HCT116 (cell line): Measurements from ENCODE around the gene CTTNBP2NL. TPM values are rescaled to one million over a fixed set of nuclear protein-coding genes. Genes with fewer than 3 reads are reported as not detected.
A peak's percentile ranks its signal among the peaks of the same experiment; 100 is the strongest.
"Not testable (repeated sequence)": the region's sequence is repeated elsewhere in the genome, so short reads cannot be mapped to it uniquely, and the experiment has no call there.

ENCODE experiments used
- ATAC-seq: fragments of 200-7000 bp; cut with Tn5 transposase; 2 replicates; pipeline ENCODE4 v1.9.1; 2020; ENCODE audit warnings: mild to moderate bottlenecking, moderate library complexity
- BruUV-seq: library from RNA; stranded (reverse); fragments of 400-500 nt; replicated peaks from 2 replicates; lab custom pipeline; 2021; lab: Mats Ljungman, UMichigan
- CTCF ChIA-PET: fragments of 300-600 bp; sonication (Branson Sonifier 250); formaldehyde crosslinking; loops from one replicate; lab custom pipeline; 2021; ENCODE audit warnings: antibody characterized with exemption; lab: Charles Lee
- POLR2A ChIA-PET: fragments of 300-600, 350-600 bp; sonication (Branson Sonifier 250); formaldehyde crosslinking; loops from one replicate; lab custom pipeline; 2021; ENCODE audit warnings: antibody characterized with exemption; lab: Charles Lee
- RAD21 ChIA-PET, 2 experiments: fragments of 300-600 bp; sonication (Branson Sonifier 250); formaldehyde crosslinking; loops; one replicate each; lab custom pipeline; 2023; ENCODE audit warnings: low total read pairs in 2 of 2; ENCODE audit not compliant: uncharacterized antibody in 2 of 2, unreplicated experiment in 2 of 2, low non-redundant PET in 1 of 2; lab: Charles Lee
- DNase-seq: peaks from one replicate; pipeline ENCODE4 v3.0.0-alpha.2; 2010; ENCODE audit warnings: low read depth, low spot score
- H2AFZ ChIP-seq: fragments of 200-600 bp; shearing (Covaris generic), sonication (generic); 2 replicates; pipeline ENCODE4 v1.6.1; 2017; ENCODE audit warnings: low read depth, mixed run types, mixed read lengths, antibody characterized with exemption, low read length; ENCODE audit not compliant: poor library complexity, severe bottlenecking
- H3K27ac ChIP-seq: 2 replicates; pipeline ENCODE4 v1.5.1; 2012; ENCODE audit warnings: low read depth, low read length
- H3K27me3 ChIP-seq: fragments of 200-600 bp; sonication (generic); 2 replicates; pipeline ENCODE4 v1.6.1; 2016; ENCODE audit warnings: mixed run types, low read length, mixed read lengths; ENCODE audit not compliant: insufficient read depth
- H3K36me3 ChIP-seq, 2 experiments: fragments of 200-500 bp in 1 of 2; fragments of 200-600 bp in 1 of 2; sonication (Bioruptor generic) in 1 of 2; sonication (generic) in 1 of 2; 2 replicates each; pipeline versions ENCODE4 v1.5.1 to v1.6.1; 2014 to 2016; ENCODE audit warnings: low read length in 2 of 2, inconsistent platforms in 1 of 2, mixed read lengths in 1 of 2, mixed run types in 1 of 2; ENCODE audit not compliant: insufficient read depth in 2 of 2, control insufficient read depth in 1 of 2
- H3K4me1 ChIP-seq, 2 experiments: fragments of 200-600 bp in 1 of 2; sonication (generic) in 1 of 2; 2 replicates each; pipeline versions ENCODE4 v1.5.1 to v1.6.1; 2012 to 2017; ENCODE audit warnings: low read length in 2 of 2, inconsistent platforms in 1 of 2, mild to moderate bottlenecking in 1 of 2, mixed read lengths in 1 of 2, mixed run types in 1 of 2, moderate library complexity in 1 of 2; ENCODE audit not compliant: insufficient read depth in 2 of 2, control insufficient read depth in 1 of 2
- H3K4me2 ChIP-seq: fragments of 200-600 bp; sonication (generic); 2 replicates; pipeline ENCODE4 v1.6.1; 2017; ENCODE audit warnings: mixed run types, low read length, mixed read lengths
- H3K4me3 ChIP-seq, 2 experiments: fragments of 200-600 bp in 1 of 2; sonication (generic) in 1 of 2; replicated peaks in 1 of 2; 2 replicates each; pipeline ENCODE4 v1.5.1; 2011 to 2016; ENCODE audit warnings: low read length in 2 of 2, control low read depth in 1 of 2, low read depth in 1 of 2, mild to moderate bottlenecking in 1 of 2, mixed read lengths in 1 of 2, mixed run types in 1 of 2
- H3K79me2 ChIP-seq: fragments of 200-600 bp; sonication (generic); 2 replicates; pipeline ENCODE4 v1.6.1; 2017; ENCODE audit warnings: mild to moderate bottlenecking, mixed run types, low read length, moderate library complexity, mixed read lengths; ENCODE audit not compliant: insufficient read depth
- H3K9ac ChIP-seq: fragments of 200-600 bp; sonication (generic); 2 replicates; pipeline ENCODE4 v1.6.1; 2016; ENCODE audit warnings: low read length, mixed read lengths
- H3K9me2 ChIP-seq: fragments of 200-600 bp; sonication (generic), shearing (Covaris generic); 2 replicates; pipeline ENCODE4 v1.6.1; 2017; ENCODE audit warnings: mixed run types, mild to moderate bottlenecking, moderate library complexity; ENCODE audit not compliant: insufficient read depth
- H3K9me3 ChIP-seq, 2 experiments: fragments of 200-500 bp in 1 of 2; fragments of 200-600 bp in 1 of 2; sonication (Bioruptor generic) in 1 of 2; sonication (generic) in 1 of 2; 2 replicates each; pipeline ENCODE4 v1.6.1; 2014 to 2017; ENCODE audit warnings: low read length in 2 of 2, mixed read lengths in 2 of 2, inconsistent platforms in 1 of 2, low read depth in 1 of 2, mild to moderate bottlenecking in 1 of 2, mixed run types in 1 of 2, moderate library complexity in 1 of 2; ENCODE audit not compliant: control insufficient read depth in 1 of 2, insufficient read depth in 1 of 2
- H4K20me1 ChIP-seq: fragments of 200-600 bp; sonication (generic), shearing (Covaris generic); 2 replicates; pipeline ENCODE4 v1.6.1; 2017; ENCODE audit warnings: mixed run types, mild to moderate bottlenecking, moderate library complexity; ENCODE audit not compliant: insufficient read depth
- ATF3 ChIP-seq: IDR thresholded peaks from 2 replicates; pipeline ENCODE4 v1.6.1; 2012
- CBX3 ChIP-seq: IDR thresholded peaks from 2 replicates; pipeline ENCODE4 v1.6.1; 2012; ENCODE audit warnings: low read depth
- ELF1 ChIP-seq: IDR thresholded peaks from 2 replicates; pipeline ENCODE4 v1.6.1; 2012; ENCODE audit warnings: low read depth, borderline replicate concordance
- intact Hi-C: fragments of 100-400 bp; cut with micrococcal nuclease; formaldehyde crosslinking; loops from 2 replicates; pipeline ENCODE4 v1.10.0; 2022
- total RNA-seq: library from RNA; stranded (reverse); gene quantifications from one replicate; pipeline ENCODE4 v1.2.1, GENCODE V29; 2021; ENCODE audit not compliant: unreplicated experiment

CTTNBP2NL gene
- total RNA-seq, 1 experiment from 2014 or later, result 18.0 TPM

GRCh38 chr1:112397841-112398240 lies 1.8 kb downstream of the CTTNBP2NL start:
- Histone ChIP-seq H3K4me3 (no peak overlapping the region; a peak in 1 of 4 replicates), H3K4me2 (0 out of 2 replicates have a peak overlapping the region, but pooled peaks have one; percentile 86), H2AFZ (no peak overlapping the region), H3K4me1 (peaks cover 15 to 45% of the 10 kb centered on the region in 2 experiments), H3K27me3 (no peaks in the 10 kb centered on the region), H3K79me2 (peaks cover 44% of the 10 kb centered on the region), H3K9ac (no peak overlapping the region), H3K9me2 (no peaks in the 10 kb centered on the region), H4K20me1 (no peaks in the 10 kb centered on the region), H3K27ac (no peak overlapping the region), H3K9me3 (no peaks in the 10 kb centered on the region), H3K36me3 (no peaks in the 10 kb centered on the region)
- intact Hi-C loops, result no loop called here
- ATAC-seq (no peak), DNase-seq (no peak)
- no peak for TF ChIP-seq ATF3
- ChIA-PET CTCF (no interaction called here), RAD21 (no interaction called here), POLR2A (no interaction called here)
- no TSS peak for BruUV-seq

- Histone ChIP-seq H3K9ac (no peak overlapping the region), H3K4me1 (peaks cover 16 to 44% of the 10 kb centered on the region in 2 experiments), H3K9me3 (no peaks in the 10 kb centered on the region), H4K20me1 (no peaks in the 10 kb centered on the region), H2AFZ (no peak overlapping the region), H3K79me2 (peaks cover 44% of the 10 kb centered on the region), H3K27me3 (no peaks in the 10 kb centered on the region), H3K4me2 (no peak overlapping the region), H3K9me2 (no peaks in the 10 kb centered on the region), H3K27ac (no peak overlapping the region), H3K4me3 (no peak overlapping the region), H3K36me3 (no peaks in the 10 kb centered on the region)
- BruUV-seq, result no TSS peak
- POLR2A ChIA-PET, result interaction anchor here (0.6 kb wide), 1 partner anchor 157 kb away, joined by 3 read pairs; no protein-coding TSS in a partner anchor
- RAD21 ChIA-PET, result no interaction called here
- CTCF ChIA-PET, result interaction anchor here (0.6 kb wide), 1 partner anchor 642 kb away, joined by 3 read pairs; no protein-coding TSS in a partner anchor
- intact Hi-C loops, result no loop called here
- ATAC-seq (no peak), DNase-seq (no peak)
- TF ChIP-seq CBX3 (no peak), ELF1 (no peak)
Observed at GRCh38 chr1:112399456-112399855, 3.4 kb downstream of the CTTNBP2NL start.

- intact Hi-C loops, ATAC-seq, H3K27ac ChIP-seq: not testable (repeated sequence)
Observed at GRCh38 chr1:112400706-112401105, 4.7 kb downstream of the CTTNBP2NL start.

More at GRCh38 chr1:112400706-112401105, 4.7 kb downstream of the CTTNBP2NL start:
- H3K9ac ChIP-seq, H3K36me3 ChIP-seq, H3K9me3 ChIP-seq, BruUV-seq, H3K27me3 ChIP-seq, H3K4me3 ChIP-seq, H3K4me2 ChIP-seq, DNase-seq, POLR2A ChIA-PET, H2AFZ ChIP-seq, H4K20me1 ChIP-seq, RAD21 ChIA-PET, H3K9me2 ChIP-seq: not testable (repeated sequence)
- peaks cover 44% of the 10 kb centered on the region for H3K79me2 ChIP-seq
- CTCF ChIA-PET, result interaction anchor here (0.6 to 0.8 kb wide), 2 partner anchors 10 to 316 kb away, joined by 3 read pairs; no protein-coding TSS in a partner anchor
- H3K4me1 ChIP-seq, result peaks cover 9 to 36% of the 10 kb centered on the region in 2 experiments
